H1 (cell line): Measurements from ENCODE around the gene NDST3.

ENCODE experiments used
- CHD1 ChIP-seq: IDR thresholded peaks from 2 replicates; pipeline ENCODE4 v1.6.1; 2012; ENCODE audit warnings: low read depth, low read length, improper control_type of control experiment
- CTCF ChIP-seq, 3 experiments: IDR thresholded peaks; 1 replicate in 2 of 3; 2 replicates in 1 of 3; pipeline versions ENCODE4 v1.5.1 to v1.6.1; 2011; ENCODE audit warnings: low read length in 3 of 3, mild to moderate bottlenecking in 3 of 3, inconsistent platforms in 2 of 3, low read depth in 1 of 3, moderate library complexity in 1 of 3; ENCODE audit not compliant: insufficient read depth in 1 of 3; ENCODE audit errors: control extremely low read depth in 1 of 3
- POU5F1 ChIP-seq: IDR thresholded peaks from 2 replicates; pipeline ENCODE4 v1.6.1; 2011; ENCODE audit warnings: low read depth, mild to moderate bottlenecking, low read length, moderate library complexity
- SAP30 ChIP-seq: fragments of 300-600 bp; sonication (generic); IDR thresholded peaks from 2 replicates; pipeline ENCODE4 v1.7.1; 2012; ENCODE audit warnings: low read length, moderate library complexity, mild to moderate bottlenecking, inconsistent platforms; ENCODE audit not compliant: insufficient read depth, insufficient replicate concordance
- SUZ12 ChIP-seq: fragments of 200-600 bp; sonication (generic); IDR thresholded peaks from 2 replicates; pipeline ENCODE4 v1.6.1; 2012; ENCODE audit warnings: mild to moderate bottlenecking, inconsistent platforms, low read length, moderate library complexity, mixed read lengths
- TAF1 ChIP-seq: IDR thresholded peaks from 2 replicates; pipeline ENCODE4 v1.6.1; 2011; ENCODE audit warnings: mild to moderate bottlenecking, low read depth, low read length
- TF ChIP-seq, protein P1 (sequence below): IDR thresholded peaks from 2 replicates; pipeline ENCODE4 v1.6.1; 2012; ENCODE audit warnings: low read length, inconsistent platforms

GRCh38 chr4:118047043-118047442 is 12.8 kb downstream of the NDST3 start:
- TF ChIP-seq POU5F1 (no peak), SUZ12 (no peak), CTCF (IDR thresholded peaks at IDR 0.05; ENCODE audit: control extremely low read depth in 1 of 3, insufficient read depth in 1 of 3, low read depth in 1 of 3, low read length in 3 of 3) (no peak), TAF1 (no peak), CHD1 (no peak), SAP30 (no peak)
- TF ChIP-seq, protein P1, sequence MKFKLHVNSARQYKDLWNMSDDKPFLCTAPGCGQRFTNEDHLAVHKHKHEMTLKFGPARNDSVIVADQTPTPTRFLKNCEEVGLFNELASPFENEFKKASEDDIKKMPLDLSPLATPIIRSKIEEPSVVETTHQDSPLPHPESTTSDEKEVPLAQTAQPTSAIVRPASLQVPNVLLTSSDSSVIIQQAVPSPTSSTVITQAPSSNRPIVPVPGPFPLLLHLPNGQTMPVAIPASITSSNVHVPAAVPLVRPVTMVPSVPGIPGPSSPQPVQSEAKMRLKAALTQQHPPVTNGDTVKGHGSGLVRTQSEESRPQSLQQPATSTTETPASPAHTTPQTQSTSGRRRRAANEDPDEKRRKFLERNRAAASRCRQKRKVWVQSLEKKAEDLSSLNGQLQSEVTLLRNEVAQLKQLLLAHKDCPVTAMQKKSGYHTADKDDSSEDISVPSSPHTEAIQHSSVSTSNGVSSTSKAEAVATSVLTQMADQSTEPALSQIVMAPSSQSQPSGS = no peak
